ENCODE measurements around the gene MAN1C1. TPM values are rescaled to one million over a fixed set of nuclear protein-coding genes. Genes with fewer than 3 reads are reported as not detected.

Gene MAN1C1
- total and polyA plus RNA-seq, 2 donors (not counting 3 experiments of a cell fraction or from before 2014, with no cell fraction given): 1.5 to 4.0 TPM

DNA sequence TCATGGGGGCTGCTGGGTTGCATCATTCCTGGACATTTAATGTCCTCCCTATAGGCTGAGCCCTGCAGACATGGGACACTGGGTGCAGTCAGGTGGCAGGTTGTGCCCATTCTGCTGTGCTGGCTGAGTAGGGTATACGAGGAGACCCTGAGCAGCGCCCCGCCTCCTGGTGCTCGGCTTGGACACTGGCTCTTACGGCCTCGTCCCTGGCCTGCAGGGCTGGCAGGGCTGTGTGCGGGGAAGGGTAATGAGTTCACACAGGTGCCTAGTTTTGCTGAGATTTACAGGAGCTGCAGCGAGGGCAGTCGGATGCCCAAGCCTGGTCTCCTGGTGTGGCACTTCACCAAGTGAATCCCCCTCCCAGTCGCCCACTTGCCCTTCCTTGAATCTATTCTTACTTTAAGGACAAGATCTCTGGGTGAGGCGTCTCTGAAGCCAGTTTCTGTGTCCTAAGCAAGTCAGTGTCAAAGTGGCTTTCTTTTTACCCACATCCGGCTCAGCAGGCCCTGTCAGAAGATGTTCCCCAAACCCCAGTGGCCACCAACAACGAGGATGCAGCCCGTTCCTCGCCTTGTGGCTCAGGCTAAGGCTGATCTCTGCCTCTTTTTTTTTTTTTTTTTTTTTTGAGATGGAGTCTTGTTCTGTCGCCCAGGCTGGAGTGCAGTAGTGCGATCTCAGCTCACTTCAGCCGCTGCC is 73.2 kb downstream of the MAN1C1 start:
- intact Hi-C loops (cut with micrococcal nuclease): no loop called here
- H3K4me2 ChIP-seq (ENCODE audit: insufficient read depth, low read length): no peak overlapping the region

More for the DNA sequence above, 73.2 kb downstream of the MAN1C1 start:
- FAIRE-seq (no peak), DNase-seq (ENCODE audit: low read depth, low spot score) (no peak)
- dilution Hi-C loops (cut with MboI; ENCODE audit: extremely low pct_ligation_motif_present, low sequenced_read_pairs): no loop called here
- Histone ChIP-seq H3K9me1 (replicated peaks; ENCODE audit: control insufficient read depth, extremely low read depth, insufficient read depth, low read length) (no peaks in the 10 kb centered on the region), H3K79me2 (ENCODE audit: control insufficient read depth, insufficient read depth, low read length) (no peaks in the 10 kb centered on the region), H2AFZ (ENCODE audit: low read depth, low read length) (no peak overlapping the region), H3K36me3 (ENCODE audit: control insufficient read depth in 2 of 2, extremely low read depth in 1 of 2, insufficient read depth in 2 of 2, low read length in 2 of 2) (no peaks in the 10 kb centered on the region), H3K27ac (ENCODE audit: insufficient read depth, low read depth, low read length) (no peak overlapping the region), H3K4me1 (ENCODE audit: control insufficient read depth, extremely low read depth, insufficient read depth, low read length) (no peaks in the 10 kb centered on the region), H4K20me1 (replicated peaks; ENCODE audit: control insufficient read depth, extremely low read depth, insufficient read depth, low read length) (no peaks in the 10 kb centered on the region), H3K9ac (replicated peaks; ENCODE audit: extremely low read depth, insufficient read depth, low read length) (no peak overlapping the region), H3K9me3 (replicated peaks; ENCODE audit: control insufficient read depth, insufficient read depth, low read length) (no peaks in the 10 kb centered on the region), H3K4me3 (replicated peaks in 1 of 3; ENCODE audit: insufficient read depth in 1 of 3, low read depth in 1 of 3, low read length in 3 of 3) (no peak overlapping the region), H3K27me3 (ENCODE audit: control insufficient read depth in 2 of 2, insufficient read depth in 2 of 2, low read length in 2 of 2) (peaks cover 0 to 2% of the 10 kb centered on the region in 2 experiments)
- ChIA-PET CTCF (no interaction called here), POLR2A (no interaction called here)
- TF ChIP-seq MYC (IDR thresholded peaks at IDR 0.05; ENCODE audit: low read depth, low read length) (no peak), JUN (IDR thresholded peaks at IDR 0.05; ENCODE audit: borderline replicate concordance, insufficient read depth, insufficient read length, low read depth) (no peak), EZH2 (IDR thresholded peaks at IDR 0.05; ENCODE audit: borderline replicate concordance, low read depth, low read length, severe bottlenecking) (no peak), GATA2 (IDR thresholded peaks at IDR 0.05; ENCODE audit: insufficient read depth, insufficient read length, low read depth, low read length) (no peak), POLR2A (IDR thresholded peaks at IDR 0.05; ENCODE audit: low read depth, low read length) (no peak), FOS (IDR thresholded peaks at IDR 0.05; ENCODE audit: borderline replicate concordance, insufficient read depth, low read length) (no peak), POLR2AphosphoS5 (IDR thresholded peaks at IDR 0.05; ENCODE audit: insufficient read depth, low read depth, low read length) (no peak)
- TF ChIP-seq, protein P1, sequence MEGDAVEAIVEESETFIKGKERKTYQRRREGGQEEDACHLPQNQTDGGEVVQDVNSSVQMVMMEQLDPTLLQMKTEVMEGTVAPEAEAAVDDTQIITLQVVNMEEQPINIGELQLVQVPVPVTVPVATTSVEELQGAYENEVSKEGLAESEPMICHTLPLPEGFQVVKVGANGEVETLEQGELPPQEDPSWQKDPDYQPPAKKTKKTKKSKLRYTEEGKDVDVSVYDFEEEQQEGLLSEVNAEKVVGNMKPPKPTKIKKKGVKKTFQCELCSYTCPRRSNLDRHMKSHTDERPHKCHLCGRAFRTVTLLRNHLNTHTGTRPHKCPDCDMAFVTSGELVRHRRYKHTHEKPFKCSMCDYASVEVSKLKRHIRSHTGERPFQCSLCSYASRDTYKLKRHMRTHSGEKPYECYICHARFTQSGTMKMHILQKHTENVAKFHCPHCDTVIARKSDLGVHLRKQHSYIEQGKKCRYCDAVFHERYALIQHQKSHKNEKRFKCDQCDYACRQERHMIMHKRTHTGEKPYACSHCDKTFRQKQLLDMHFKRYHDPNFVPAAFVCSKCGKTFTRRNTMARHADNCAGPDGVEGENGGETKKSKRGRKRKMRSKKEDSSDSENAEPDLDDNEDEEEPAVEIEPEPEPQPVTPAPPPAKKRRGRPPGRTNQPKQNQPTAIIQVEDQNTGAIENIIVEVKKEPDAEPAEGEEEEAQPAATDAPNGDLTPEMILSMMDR (IDR thresholded peaks at IDR 0.05; ENCODE audit: extremely low read depth in 1 of 2, insufficient read depth in 1 of 2, low read depth in 1 of 2, low read length in 2 of 2): no peak
- TF ChIP-seq, protein P2, sequence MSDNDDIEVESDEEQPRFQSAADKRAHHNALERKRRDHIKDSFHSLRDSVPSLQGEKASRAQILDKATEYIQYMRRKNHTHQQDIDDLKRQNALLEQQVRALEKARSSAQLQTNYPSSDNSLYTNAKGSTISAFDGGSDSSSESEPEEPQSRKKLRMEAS (IDR thresholded peaks at IDR 0.05; ENCODE audit: insufficient read depth, insufficient read length): no peak
- no TSS peak for BruUV-seq (replicated peaks)

All from endothelial cell of umbilical vein (primary cell).